IMR-90 (cell line): ENCODE measurements around the gene SRPRB. TPM values are rescaled to one million over a fixed set of nuclear protein-coding genes. Genes with fewer than 3 reads are reported as not detected.

ENCODE experiments used
- ATAC-seq: fragments of 200-7000 bp; cut with Tn5 transposase; 2 replicates; pipeline ENCODE4 v1.9.1; 2020; ENCODE audit warnings: low read depth, mild to moderate bottlenecking, moderate library complexity
- BruUV-seq: library from RNA; stranded (reverse); fragments of 400-500 nt; replicated peaks from 2 replicates; lab custom pipeline; 2021; lab: Mats Ljungman, UMichigan
- CTCF ChIA-PET: fragments of 300-600 bp; formaldehyde crosslinking; extraction: SDS; loops from one replicate; lab custom pipeline; 2021; ENCODE audit warnings: antibody characterized with exemption; lab: Yijun Ruan, JAX
- POLR2A ChIA-PET: fragments of 300-600 bp; sonication (Branson Sonifier 250); formaldehyde crosslinking; loops from one replicate; lab custom pipeline; 2022; ENCODE audit warnings: antibody characterized with exemption; ENCODE audit not compliant: unreplicated experiment; lab: Charles Lee
- DNase-seq: peaks from one replicate; pipeline ENCODE4 v3.0.0; 2013
- H2AFZ ChIP-seq: replicated peaks from 2 replicates; pipeline ENCODE3; 2013; ENCODE audit warnings: low read length, mild to moderate bottlenecking; ENCODE audit not compliant: poor library complexity
- H2AK5ac ChIP-seq: 2 replicates; pipeline ENCODE4 v1.6.1; 2013; ENCODE audit warnings: low read depth, low read length, inconsistent platforms
- H2AK9ac ChIP-seq: replicated peaks from 2 replicates; pipeline ENCODE3; 2013; ENCODE audit warnings: mild to moderate bottlenecking, low read depth, low read length, moderate library complexity; ENCODE audit not compliant: poor library complexity
- H2BK120ac ChIP-seq: 2 replicates; pipeline ENCODE4 v1.6.1; 2013; ENCODE audit warnings: low read depth, low read length, inconsistent platforms
- H2BK15ac ChIP-seq: 3 replicates; pipeline ENCODE4 v1.6.1; 2013; ENCODE audit warnings: low read depth, low read length, inconsistent platforms
- H2BK20ac ChIP-seq: 2 replicates; pipeline ENCODE4 v1.6.1; 2013; ENCODE audit warnings: low read depth, mild to moderate bottlenecking, inconsistent platforms, low read length, moderate library complexity
- H2BK5ac ChIP-seq: 2 replicates; pipeline ENCODE4 v1.6.1; 2013; ENCODE audit warnings: mild to moderate bottlenecking, low read depth, low read length, inconsistent platforms; ENCODE audit not compliant: poor library complexity, severe bottlenecking
- H3K14ac ChIP-seq: replicated peaks from 2 replicates; pipeline ENCODE4 v1.6.1; 2013; ENCODE audit warnings: low read depth, low read length, inconsistent platforms
- H3K18ac ChIP-seq: 2 replicates; pipeline ENCODE4 v1.6.1; 2013; ENCODE audit warnings: low read depth, low read length, control low read depth
- H3K23ac ChIP-seq: 2 replicates; pipeline ENCODE4 v1.6.1; 2013; ENCODE audit warnings: low read depth, low read length, inconsistent platforms
- H3K27ac ChIP-seq: 2 replicates; pipeline ENCODE4 v1.5.1; 2013; ENCODE audit warnings: mild to moderate bottlenecking, control low read depth, low read length; ENCODE audit not compliant: insufficient read depth
- H3K27me3 ChIP-seq: 2 replicates; pipeline ENCODE4 v1.6.1; 2013; ENCODE audit warnings: low read length; ENCODE audit not compliant: control insufficient read depth, insufficient read depth
- H3K36me3 ChIP-seq: 2 replicates; pipeline ENCODE4 v1.6.1; 2013; ENCODE audit warnings: low read length, mixed read lengths; ENCODE audit not compliant: control insufficient read depth, insufficient read depth
- H3K4ac ChIP-seq: 2 replicates; pipeline ENCODE4 v1.6.1; 2013; ENCODE audit warnings: low read depth, low read length, inconsistent platforms
- H3K4me1 ChIP-seq: 2 replicates; pipeline ENCODE4 v1.6.1; 2013; ENCODE audit warnings: low read length, mixed read lengths; ENCODE audit not compliant: control insufficient read depth, insufficient read depth
- H3K4me2 ChIP-seq: 2 replicates; pipeline ENCODE4 v1.6.1; 2013; ENCODE audit warnings: low read depth, mild to moderate bottlenecking, control low read depth, low read length, moderate library complexity
- H3K4me3 ChIP-seq: 2 replicates; pipeline ENCODE4 v1.5.1; 2013; ENCODE audit warnings: low read depth, mild to moderate bottlenecking, control low read depth, low read length, moderate library complexity; ENCODE audit not compliant: insufficient read depth
- H3K56ac ChIP-seq: 2 replicates; pipeline ENCODE4 v1.6.1; 2013; ENCODE audit warnings: low read length, inconsistent platforms; ENCODE audit not compliant: insufficient read depth; ENCODE audit errors: extremely low read depth
- H3K79me1 ChIP-seq, 2 experiments: 2 replicates each; pipeline ENCODE4 v1.6.1; 2013; ENCODE audit warnings: low read length in 2 of 2, inconsistent platforms in 1 of 2, low read depth in 1 of 2
- H3K9ac ChIP-seq: 2 replicates; pipeline ENCODE4 v1.6.1; 2013; ENCODE audit warnings: low read depth, low read length, control low read depth
- H3K9me1 ChIP-seq: 2 replicates; pipeline ENCODE4 v1.6.1; 2013; ENCODE audit warnings: low read length, inconsistent platforms; ENCODE audit not compliant: insufficient read depth
- H3K9me3 ChIP-seq: 2 replicates; pipeline ENCODE4 v1.6.1; 2013; ENCODE audit warnings: low read length; ENCODE audit not compliant: control insufficient read depth, insufficient read depth
- H4K20me1 ChIP-seq: 2 replicates; pipeline ENCODE4 v1.6.1; 2013; ENCODE audit warnings: low read length, inconsistent platforms; ENCODE audit not compliant: insufficient read depth
- H4K5ac ChIP-seq: 2 replicates; pipeline ENCODE4 v1.6.1; 2013; ENCODE audit warnings: mild to moderate bottlenecking, low read depth, low read length, control low read depth
- H4K8ac ChIP-seq, 2 experiments: 2 replicates each; pipeline ENCODE4 v1.6.1; 2013; ENCODE audit warnings: low read depth in 2 of 2, low read length in 2 of 2, control low read depth in 1 of 2, inconsistent platforms in 1 of 2
- H4K91ac ChIP-seq: 2 replicates; pipeline ENCODE4 v1.6.1; 2013; ENCODE audit warnings: low read depth, low read length, inconsistent platforms; ENCODE audit not compliant: insufficient read depth
- BHLHE40 ChIP-seq: fragments of 150-350 bp; IDR thresholded peaks from 2 replicates; pipeline ENCODE4 v1.6.1; 2016; ENCODE audit warnings: mild to moderate bottlenecking, low read depth, low read length
- CEBPB ChIP-seq: IDR thresholded peaks from 2 replicates; pipeline ENCODE4 v1.6.1; 2012; ENCODE audit warnings: low read depth, low read length, improper control_type of control experiment
- CHD1 ChIP-seq: IDR thresholded peaks from 2 replicates; pipeline ENCODE4 v1.6.1; 2012; ENCODE audit warnings: low read depth, low read length, improper control_type of control experiment
- FOS ChIP-seq: fragments of 150-350 bp; IDR thresholded peaks from 2 replicates; pipeline ENCODE4 v1.6.1; 2016; ENCODE audit warnings: low read depth, low read length
- MAFK ChIP-seq: IDR thresholded peaks from 2 replicates; pipeline ENCODE4 v1.6.1; 2012; ENCODE audit warnings: low read depth, low read length, improper control_type of control experiment
- MAZ ChIP-seq: IDR thresholded peaks from 2 replicates; pipeline ENCODE4 v1.6.1; 2012; ENCODE audit warnings: low read depth, mild to moderate bottlenecking, low read length, improper control_type of control experiment, moderate library complexity, borderline replicate concordance
- MXI1 ChIP-seq: IDR thresholded peaks from 2 replicates; pipeline ENCODE4 v1.6.1; 2012; ENCODE audit warnings: low read depth, mild to moderate bottlenecking, low read length, moderate library complexity, borderline replicate concordance
- NFE2L2 ChIP-seq: fragments of 150-350 bp; IDR thresholded peaks from 2 replicates; pipeline ENCODE4 v1.6.1; 2016; ENCODE audit warnings: low read depth, mild to moderate bottlenecking, low read length
- POLR2A ChIP-seq: IDR thresholded peaks from 2 replicates; pipeline ENCODE4 v1.6.1; 2012; ENCODE audit warnings: mild to moderate bottlenecking, low read depth, low read length
- RAD21 ChIP-seq: IDR thresholded peaks from 2 replicates; pipeline ENCODE4 v1.6.1; 2012; ENCODE audit warnings: low read length, improper control_type of control experiment
- RCOR1 ChIP-seq: IDR thresholded peaks from 2 replicates; pipeline ENCODE4 v1.6.1; 2012; ENCODE audit warnings: mild to moderate bottlenecking, low read length, improper control_type of control experiment; ENCODE audit not compliant: insufficient replicate concordance
- RFX5 ChIP-seq: IDR thresholded peaks from 2 replicates; pipeline ENCODE4 v1.8.0; 2012; ENCODE audit warnings: low read depth, mild to moderate bottlenecking, low read length, moderate library complexity
- SMC3 ChIP-seq: fragments of 150-350 bp; IDR thresholded peaks from 2 replicates; pipeline ENCODE4 v1.6.1; 2016; ENCODE audit warnings: low read depth, mild to moderate bottlenecking, antibody characterized with exemption, low read length, moderate library complexity
- WGBS, 2 experiments: methylation state at CpG; one replicate each; pipeline versions ENCODE4 v1.1.5 to v1.1.7; 2013; ENCODE audit warnings: missing lambda C conversion rate in 2 of 2; ENCODE audit not compliant: insufficient read length in 1 of 2; ENCODE audit errors: extremely low coverage in 2 of 2; 5-methylcytosine and 5-hydroxymethylcytosine counted together
- dilution Hi-C: fragments of 300-500 bp; cut with HindIII; formaldehyde crosslinking; loops from one replicate; pipeline ENCODE4 v1.14.3; 2018; ENCODE audit warnings: low sequenced_read_pairs; ENCODE audit not compliant: unreplicated experiment
- in situ Hi-C: fragments of 300-500 bp; cut with MboI; formaldehyde crosslinking; loops from 3 replicates; pipeline ENCODE4 v1.14.3; 2019; ENCODE audit warnings: low sequenced_read_pairs, inconsistent platforms, mixed read lengths
- intact Hi-C: fragments of 100-400 bp; cut with micrococcal nuclease; formaldehyde crosslinking; loops from 2 replicates; pipeline ENCODE4 v1.10.0; 2022
- polyA plus RNA-seq, 3 experiments: library from polyadenylated mRNA; depleted of rRNA; stranded (reverse); fragments of >200 nt; gene quantifications; 2 replicates each; pipeline ENCODE4 v1.2.3, GENCODE V29; 2012; ENCODE audit warnings: low replicate concordance in 1 of 3
- total RNA-seq: library from RNA; depleted of rRNA; stranded (reverse); fragments of >200 nt; gene quantifications from 2 replicates; pipeline ENCODE4 v1.2.3, GENCODE V29; 2012
- TF ChIP-seq, protein P1 (sequence below): conservative IDR thresholded peaks from 2 replicates; pipeline ENCODE4 v1.5.1; 2012; ENCODE audit warnings: mild to moderate bottlenecking, low read depth, low read length, improper control_type of control experiment
- TF ChIP-seq, protein P2 (sequence below): fragments of 150-350 bp; IDR thresholded peaks from 2 replicates; pipeline ENCODE4 v1.6.1; 2017; ENCODE audit warnings: mild to moderate bottlenecking, antibody characterized with exemption, low read length, low read depth
- TF ChIP-seq, protein P3 (sequence below): fragments of 150-350 bp; IDR thresholded peaks from 2 replicates; pipeline ENCODE4 v1.6.1; 2016; ENCODE audit warnings: low read depth, mild to moderate bottlenecking, low read length, moderate library complexity, borderline replicate concordance

The SRPRB gene
- total and polyA plus RNA-seq, 2 of the 4 experiments (the other 2 are of a cell fraction): 28.8 to 131 TPM

DNA sequence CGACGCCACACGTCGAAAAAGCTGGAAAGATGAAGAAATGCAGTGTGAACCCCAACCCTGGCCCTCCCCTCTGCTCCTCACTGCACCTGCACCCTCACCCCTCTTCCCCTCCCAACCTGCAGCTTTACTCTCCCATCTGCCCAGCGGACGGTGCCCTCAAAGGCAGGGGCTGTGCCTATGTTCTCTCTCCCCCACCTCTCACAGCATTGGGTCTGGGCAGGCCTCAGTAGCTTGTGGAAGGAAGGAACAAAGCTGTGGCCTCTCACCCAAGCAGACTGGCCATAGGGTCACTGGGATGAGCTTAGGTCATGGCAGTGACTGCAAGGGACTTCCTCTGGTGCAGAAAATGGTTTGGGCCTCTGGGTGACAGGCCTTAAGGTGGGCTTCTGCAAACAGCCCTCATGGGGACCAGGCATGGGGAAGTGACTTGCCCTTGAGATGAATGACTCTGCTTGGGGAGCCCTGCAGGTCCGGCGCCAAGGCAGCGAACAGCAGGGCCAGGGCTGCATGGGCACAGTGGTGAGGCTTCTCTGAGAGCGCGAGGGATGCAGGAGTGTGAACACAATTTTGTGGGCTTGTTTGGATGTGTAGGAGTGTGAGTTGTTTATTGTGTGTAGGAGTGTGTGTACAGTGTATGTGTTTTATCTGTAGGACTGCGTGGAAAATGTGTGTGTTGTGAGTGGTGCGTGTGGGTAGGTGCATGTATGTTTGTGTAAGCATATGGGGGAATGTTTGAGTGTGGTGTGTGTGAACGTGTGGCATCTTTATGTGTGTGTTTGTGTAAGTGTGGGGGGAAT is 29.2 kb downstream of the SRPRB start:
- Histone ChIP-seq H4K20me1 (no peaks in the 10 kb centered on the region), H3K4me3 (no peak overlapping the region), H2BK120ac (no peak overlapping the region), H3K18ac (no peak overlapping the region), H2AK9ac (no peak overlapping the region), H3K56ac (no peak overlapping the region), H3K4me1 (no peaks in the 10 kb centered on the region), H3K4ac (no peak overlapping the region), H2BK5ac (no peak overlapping the region), H2AFZ (no peak overlapping the region), H3K27ac (no peak overlapping the region), H3K14ac (no peak overlapping the region), H4K91ac (no peak overlapping the region), H3K27me3 (peaks cover 8% of the 10 kb centered on the region; the same call in 1 of the 2 replicates), H2BK15ac (no peak overlapping the region), H3K23ac (no peak overlapping the region), H4K5ac (no peak overlapping the region), H3K4me2 (no peak overlapping the region), H4K8ac (no peak overlapping the region), H2AK5ac (no peak overlapping the region), H3K9me3 (no peaks in the 10 kb centered on the region), H3K36me3 (no peaks in the 10 kb centered on the region), H3K79me1 (no peaks in the 10 kb centered on the region), H2BK20ac (no peak overlapping the region), H3K9me1 (no peaks in the 10 kb centered on the region), H3K9ac (no peak overlapping the region)
- BruUV-seq: no TSS peak
- DNase-seq: no peak
- dilution Hi-C loops: no loop called here
- WGBS, 2 experiments: 78 to 100% methylated on average over 2 to 7 of the region's 14 CpGs
- intact Hi-C loops: no loop called here
- in situ Hi-C loops: no loop called here
- ChIA-PET CTCF (no interaction called here), POLR2A (no interaction called here)
- TF ChIP-seq RFX5 (no peak), SMC3 (no peak), CHD1 (no peak), RCOR1 (no peak), MAFK (no peak), POLR2A (no peak), BHLHE40 (no peak), FOS (no peak), MAZ (no peak), CEBPB (no peak), MXI1 (no peak), RAD21 (no peak), NFE2L2 (no peak)
- TF ChIP-seq, protein P1, sequence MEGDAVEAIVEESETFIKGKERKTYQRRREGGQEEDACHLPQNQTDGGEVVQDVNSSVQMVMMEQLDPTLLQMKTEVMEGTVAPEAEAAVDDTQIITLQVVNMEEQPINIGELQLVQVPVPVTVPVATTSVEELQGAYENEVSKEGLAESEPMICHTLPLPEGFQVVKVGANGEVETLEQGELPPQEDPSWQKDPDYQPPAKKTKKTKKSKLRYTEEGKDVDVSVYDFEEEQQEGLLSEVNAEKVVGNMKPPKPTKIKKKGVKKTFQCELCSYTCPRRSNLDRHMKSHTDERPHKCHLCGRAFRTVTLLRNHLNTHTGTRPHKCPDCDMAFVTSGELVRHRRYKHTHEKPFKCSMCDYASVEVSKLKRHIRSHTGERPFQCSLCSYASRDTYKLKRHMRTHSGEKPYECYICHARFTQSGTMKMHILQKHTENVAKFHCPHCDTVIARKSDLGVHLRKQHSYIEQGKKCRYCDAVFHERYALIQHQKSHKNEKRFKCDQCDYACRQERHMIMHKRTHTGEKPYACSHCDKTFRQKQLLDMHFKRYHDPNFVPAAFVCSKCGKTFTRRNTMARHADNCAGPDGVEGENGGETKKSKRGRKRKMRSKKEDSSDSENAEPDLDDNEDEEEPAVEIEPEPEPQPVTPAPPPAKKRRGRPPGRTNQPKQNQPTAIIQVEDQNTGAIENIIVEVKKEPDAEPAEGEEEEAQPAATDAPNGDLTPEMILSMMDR: no peak
- TF ChIP-seq, protein P2, sequence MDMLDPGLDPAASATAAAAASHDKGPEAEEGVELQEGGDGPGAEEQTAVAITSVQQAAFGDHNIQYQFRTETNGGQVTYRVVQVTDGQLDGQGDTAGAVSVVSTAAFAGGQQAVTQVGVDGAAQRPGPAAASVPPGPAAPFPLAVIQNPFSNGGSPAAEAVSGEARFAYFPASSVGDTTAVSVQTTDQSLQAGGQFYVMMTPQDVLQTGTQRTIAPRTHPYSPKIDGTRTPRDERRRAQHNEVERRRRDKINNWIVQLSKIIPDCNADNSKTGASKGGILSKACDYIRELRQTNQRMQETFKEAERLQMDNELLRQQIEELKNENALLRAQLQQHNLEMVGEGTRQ: no peak
- TF ChIP-seq, protein P3, sequence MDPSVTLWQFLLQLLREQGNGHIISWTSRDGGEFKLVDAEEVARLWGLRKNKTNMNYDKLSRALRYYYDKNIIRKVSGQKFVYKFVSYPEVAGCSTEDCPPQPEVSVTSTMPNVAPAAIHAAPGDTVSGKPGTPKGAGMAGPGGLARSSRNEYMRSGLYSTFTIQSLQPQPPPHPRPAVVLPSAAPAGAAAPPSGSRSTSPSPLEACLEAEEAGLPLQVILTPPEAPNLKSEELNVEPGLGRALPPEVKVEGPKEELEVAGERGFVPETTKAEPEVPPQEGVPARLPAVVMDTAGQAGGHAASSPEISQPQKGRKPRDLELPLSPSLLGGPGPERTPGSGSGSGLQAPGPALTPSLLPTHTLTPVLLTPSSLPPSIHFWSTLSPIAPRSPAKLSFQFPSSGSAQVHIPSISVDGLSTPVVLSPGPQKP: no peak
- no peak for ATAC-seq
